H1 (cell line): Measurements from ENCODE around the gene MBOAT1. TPM values are rescaled to one million over a fixed set of nuclear protein-coding genes. Genes with fewer than 3 reads are reported as not detected.

Experiments used
- CTCF ChIA-PET: fragments of 300-600 bp; sonication (Branson Sonifier 250); formaldehyde crosslinking; loops from one replicate; lab custom pipeline; 2021; ENCODE audit not compliant: partially characterized antibody; lab: Charles Lee
- POLR2A ChIA-PET: fragments of 300-600 bp; sonication (Branson Sonifier 250); formaldehyde crosslinking; loops from one replicate; lab custom pipeline; 2021; ENCODE audit warnings: inconsistent platforms; ENCODE audit not compliant: partially characterized antibody; lab: Charles Lee
- DNase-seq, 2 experiments: peaks; one replicate each; pipeline versions ENCODE4 v3.0.0 to v3.0.0-alpha.2; 2010 to 2022; ENCODE audit warnings: low spot score in 2 of 2, low read depth in 1 of 2, mixed read lengths in 1 of 2
- FAIRE-seq: peaks from 2 replicates; lab custom pipeline; 2011; peaks lifted over from hg19 to GRCh38; lab: Jason Lieb, UNC
- H2AFZ ChIP-seq: 2 replicates; pipeline ENCODE4 v1.8.1; 2012; ENCODE audit warnings: low read length, inconsistent platforms
- H2AK5ac ChIP-seq: 2 replicates; pipeline ENCODE4 v1.6.1; 2013; ENCODE audit warnings: low read depth, low read length
- H2BK120ac ChIP-seq: replicated peaks from 2 replicates; pipeline ENCODE3; 2013; ENCODE audit warnings: low read depth, low read length, inconsistent platforms
- H2BK12ac ChIP-seq: 2 replicates; pipeline ENCODE4 v1.6.1; 2013; ENCODE audit warnings: low read depth, low read length
- H2BK15ac ChIP-seq: 2 replicates; pipeline ENCODE4 v1.6.1; 2013; ENCODE audit warnings: low read length
- H2BK20ac ChIP-seq: 2 replicates; pipeline ENCODE4 v1.6.1; 2013; ENCODE audit warnings: low read length
- H2BK5ac ChIP-seq: 2 replicates; pipeline ENCODE4 v1.6.1; 2013; ENCODE audit warnings: low read depth, low read length
- H3K14ac ChIP-seq: 2 replicates; pipeline ENCODE4 v1.6.1; 2013; ENCODE audit warnings: inconsistent platforms; ENCODE audit not compliant: insufficient read length
- H3K18ac ChIP-seq: 2 replicates; pipeline ENCODE4 v1.6.1; 2013; ENCODE audit warnings: low read length; ENCODE audit errors: extremely low read depth
- H3K23ac ChIP-seq: 2 replicates; pipeline ENCODE4 v1.6.1; 2013; ENCODE audit warnings: inconsistent platforms; ENCODE audit not compliant: insufficient read length
- H3K23me2 ChIP-seq: 2 replicates; pipeline ENCODE4 v1.6.1; 2013; ENCODE audit warnings: low read depth, low read length
- H3K27ac ChIP-seq: 2 replicates; pipeline ENCODE4 v1.6.1; 2011; ENCODE audit warnings: low read depth, low read length, inconsistent platforms
- H3K27me3 ChIP-seq, 4 experiments: replicated peaks in 1 of 4; 1 replicate in 1 of 4; 2 replicates in 3 of 4; pipeline versions ENCODE4 v1.6.1 to v1.8.1; 2011 to 2013; ENCODE audit warnings: low read length in 3 of 4, mild to moderate bottlenecking in 3 of 4, inconsistent platforms in 2 of 4, mixed read lengths in 2 of 4, moderate library complexity in 1 of 4; ENCODE audit not compliant: control insufficient read depth in 3 of 4, insufficient read depth in 3 of 4; ENCODE audit errors: extremely low read depth in 1 of 4
- H3K36me3 ChIP-seq, 4 experiments: 2 replicates each; pipeline versions ENCODE4 v1.6.1 to v1.8.1; 2011 to 2013; ENCODE audit warnings: mild to moderate bottlenecking in 4 of 4, low read length in 3 of 4, moderate library complexity in 2 of 4, control low read depth in 1 of 4, inconsistent platforms in 1 of 4; ENCODE audit not compliant: insufficient read depth in 4 of 4, control insufficient read depth in 2 of 4
- H3K4ac ChIP-seq: replicated peaks from 2 replicates; pipeline ENCODE3; 2013; ENCODE audit warnings: low read length, low read depth, mixed read lengths, inconsistent platforms; ENCODE audit not compliant: insufficient read length
- H3K4me1 ChIP-seq, 4 experiments: replicated peaks in 1 of 4; 1 replicate in 1 of 4; 2 replicates in 3 of 4; pipeline versions ENCODE4 v1.6.1 to v1.8.1; 2011 to 2013; ENCODE audit warnings: low read length in 3 of 4, inconsistent platforms in 2 of 4, mixed read lengths in 1 of 4; ENCODE audit not compliant: insufficient read depth in 4 of 4, control insufficient read depth in 3 of 4
- H3K4me2 ChIP-seq, 2 experiments: 2 replicates each; pipeline versions ENCODE4 v1.6.1 to v1.8.1; 2011 to 2013; ENCODE audit warnings: low read depth in 2 of 2, low read length in 2 of 2, control low read depth in 1 of 2, inconsistent platforms in 1 of 2, mild to moderate bottlenecking in 1 of 2; ENCODE audit not compliant: insufficient read depth in 1 of 2
- H3K4me3 ChIP-seq, 4 experiments: fragments of 200-600, 300-600 bp in 1 of 4; sonication (generic), shearing (Covaris generic), sonication (Bioruptor Twin) in 1 of 4; 2 replicates each; pipeline versions ENCODE4 v1.5.1 to v1.8.1; 2011 to 2016; ENCODE audit warnings: low read length in 4 of 4, low read depth in 3 of 4, control low read depth in 2 of 4, inconsistent platforms in 2 of 4, mild to moderate bottlenecking in 2 of 4, mixed read lengths in 1 of 4, moderate library complexity in 1 of 4; ENCODE audit not compliant: insufficient read depth in 2 of 4; ENCODE audit errors: extremely low read depth in 1 of 4
- H3K56ac ChIP-seq: replicated peaks from 2 replicates; pipeline ENCODE3; 2013; ENCODE audit warnings: low read depth, mild to moderate bottlenecking, mixed read lengths, low read length, inconsistent platforms; ENCODE audit not compliant: insufficient read length
- H3K79me1 ChIP-seq: 2 replicates; pipeline ENCODE4 v1.6.1; 2013; ENCODE audit warnings: low read depth, low read length, control low read depth
- H3K79me2 ChIP-seq, 2 experiments: 2 replicates each; pipeline versions ENCODE4 v1.6.1 to v1.8.1; 2012 to 2013; ENCODE audit warnings: low read length in 2 of 2, mild to moderate bottlenecking in 2 of 2, inconsistent platforms in 1 of 2; ENCODE audit not compliant: insufficient read depth in 2 of 2, control insufficient read depth in 1 of 2
- H3K9ac ChIP-seq, 4 experiments: replicated peaks in 1 of 4; 1 replicate in 1 of 4; 2 replicates in 3 of 4; pipeline versions ENCODE4 v1.6.1 to v1.8.1; 2011 to 2013; ENCODE audit warnings: low read depth in 3 of 4, low read length in 3 of 4, control low read depth in 2 of 4, mild to moderate bottlenecking in 2 of 4, moderate library complexity in 2 of 4, inconsistent platforms in 1 of 4; ENCODE audit errors: extremely low read depth in 1 of 4
- H3K9me3 ChIP-seq, 2 experiments: 2 replicates each; pipeline versions ENCODE4 v1.6.1 to v1.8.1; 2012 to 2013; ENCODE audit warnings: mild to moderate bottlenecking in 2 of 2, moderate library complexity in 2 of 2, control low read depth in 1 of 2, inconsistent platforms in 1 of 2, low read depth in 1 of 2, low read length in 1 of 2, mixed read lengths in 1 of 2; ENCODE audit not compliant: insufficient read depth in 2 of 2
- H4K20me1 ChIP-seq, 2 experiments: replicated peaks in 1 of 2; 2 replicates each; pipeline versions ENCODE3 to v1.8.1; 2011 to 2013; ENCODE audit warnings: inconsistent platforms in 2 of 2, low read length in 2 of 2, mild to moderate bottlenecking in 1 of 2; ENCODE audit not compliant: insufficient read depth in 2 of 2, control insufficient read depth in 1 of 2
- H4K5ac ChIP-seq: 2 replicates; pipeline ENCODE4 v1.6.1; 2013; ENCODE audit warnings: low read length, low read depth, mixed read lengths, inconsistent platforms; ENCODE audit not compliant: insufficient read length
- H4K8ac ChIP-seq: 2 replicates; pipeline ENCODE4 v1.8.0; 2013; ENCODE audit warnings: mild to moderate bottlenecking, moderate library complexity, low read length, inconsistent platforms; ENCODE audit not compliant: insufficient read depth; ENCODE audit errors: extremely low read depth
- H4K91ac ChIP-seq: replicated peaks from 2 replicates; pipeline ENCODE3; 2013; ENCODE audit warnings: low read length, mixed read lengths, inconsistent platforms; ENCODE audit not compliant: insufficient read length
- BCL11A ChIP-seq, 2 experiments: IDR thresholded peaks; one replicate each; pipeline ENCODE4 v1.6.1; 2011; ENCODE audit warnings: low read depth in 2 of 2, low read length in 2 of 2, mild to moderate bottlenecking in 2 of 2
- CTBP2 ChIP-seq: IDR thresholded peaks from 2 replicates; pipeline ENCODE4 v1.7.0; 2011; ENCODE audit warnings: borderline replicate concordance, mild to moderate bottlenecking, moderate library complexity, mixed read lengths, low read length; ENCODE audit not compliant: insufficient read depth, insufficient read length
- TEAD4 ChIP-seq: IDR thresholded peaks from 2 replicates; pipeline ENCODE4 v1.6.1; 2012; ENCODE audit warnings: low read depth, low read length, inconsistent platforms, mixed read lengths
- WGBS, 2 experiments: shearing (Covaris generic) in 1 of 2; methylation state at CpG; one replicate each; pipeline versions ENCODE4 v1.1.6 to v1.1.7; 2013 to 2015; ENCODE audit warnings: low lambda C conversion rate in 2 of 2, mixed read lengths in 2 of 2, inconsistent platforms in 1 of 2, low coverage in 1 of 2, missing lambda C conversion rate in 1 of 2; ENCODE audit not compliant: insufficient replicate concordance in 2 of 2, insufficient coverage in 1 of 2, insufficient read length in 1 of 2; ENCODE audit errors: extremely low coverage in 1 of 2, missing lambda C conversion rate in 1 of 2; 5-methylcytosine and 5-hydroxymethylcytosine counted together
- polyA plus RNA-seq, 7 experiments: library from polyadenylated mRNA; depleted of rRNA in 3 of 7; stranded (reverse) in 5 of 7; unstranded in 2 of 7; fragments of >200 nt in 5 of 7; fragments of 200-250 nt in 2 of 7; gene quantifications; 1 replicate in 5 of 7; 2 replicates in 1 of 7; 4 replicates in 1 of 7; pipeline versions ENCODE4 v1.2.1 to v1.2.3, GENCODE V29; 2011 to 2013; ENCODE audit warnings: missing spikeins in 2 of 7, mixed read lengths in 2 of 7
- total RNA-seq: library from RNA; stranded (reverse); fragmentation: NEBNext Ultra II Directional; extraction: Animal tissue kit (Norgen Biotek cat#: 25700); gene quantifications from 2 replicates; pipeline ENCODE4 v1.2.1, GENCODE V29; 2021
- TF ChIP-seq, protein P1 (sequence below), 3 experiments: IDR thresholded peaks; 1 replicate in 2 of 3; 2 replicates in 1 of 3; pipeline versions ENCODE4 v1.5.1 to v1.6.1; 2011; ENCODE audit warnings: low read length in 3 of 3, mild to moderate bottlenecking in 3 of 3, inconsistent platforms in 2 of 3, low read depth in 1 of 3, moderate library complexity in 1 of 3; ENCODE audit not compliant: insufficient read depth in 1 of 3; ENCODE audit errors: control extremely low read depth in 1 of 3

Gene MBOAT1
- total and polyA plus RNA-seq, 2 of the 8 experiments (the other 6 are each of a cell fraction or from before 2014, with no cell fraction given), result 4.9 to 19.5 TPM

DNA sequence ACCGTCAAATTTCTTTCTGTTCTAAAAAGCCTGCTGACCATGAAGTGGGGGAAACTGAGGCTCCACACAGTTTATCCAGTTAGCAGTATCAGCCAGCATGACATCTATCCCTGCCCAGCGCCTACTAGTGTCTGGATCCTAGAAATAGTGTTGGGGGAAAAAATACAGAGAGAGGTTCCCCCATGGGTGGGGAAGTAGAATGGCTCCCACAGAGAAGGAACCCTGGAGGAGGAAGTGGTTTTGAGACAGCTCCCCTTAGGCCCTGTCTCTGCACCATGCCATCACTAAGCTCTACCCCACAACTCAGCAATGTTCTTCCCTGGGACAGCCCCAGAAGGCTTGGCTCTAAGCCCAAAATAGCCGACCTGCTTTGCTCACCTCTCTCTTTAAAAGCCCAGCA lies 153.4 kb downstream of the MBOAT1 start:
- H4K8ac ChIP-seq, result no peak overlapping the region
- no peak overlapping the region for H3K9ac ChIP-seq
- ChIA-PET POLR2A (interaction anchor here (0.6 kb wide), 1 partner anchor 1607 kb away, joined by 3 read pairs; no protein-coding TSS in a partner anchor), CTCF (interaction anchor here (0.6 to 1.7 kb wide), 7 partner anchors 34 to 1034 kb away, joined by 3 to 7 read pairs (median 3); no protein-coding TSS in a partner anchor)
- no peak overlapping the region for H3K4me2 ChIP-seq
- no peaks in the 10 kb centered on the region for H3K27me3 ChIP-seq
- H2BK15ac ChIP-seq, result no peak overlapping the region
- no peak overlapping the region for H3K14ac ChIP-seq
- H4K5ac ChIP-seq, result no peak overlapping the region
- WGBS, 2 experiments, result 86% methylated on average over 3 of the region's 3 CpGs; no CpG with 5 or more reads in 1 of the 2 experiments
- H3K27ac ChIP-seq, result no peak overlapping the region
- H3K79me1 ChIP-seq, result no peaks in the 10 kb centered on the region; the same call in 1 of the 2 replicates
- no peak overlapping the region for H3K23ac ChIP-seq
- H3K36me3 ChIP-seq, result no peaks in the 10 kb centered on the region
- no peak overlapping the region for H3K4ac ChIP-seq
- FAIRE-seq (no peak), DNase-seq (no peak)
- no peak overlapping the region for H2BK12ac ChIP-seq
- H3K9me3 ChIP-seq, result no peaks in the 10 kb centered on the region
- no peak overlapping the region for H2AK5ac ChIP-seq
- no peaks in the 10 kb centered on the region for H3K79me2 ChIP-seq
- H3K4me1 ChIP-seq, result no peaks in the 10 kb centered on the region
- no peak overlapping the region for H2BK5ac ChIP-seq
- H3K56ac ChIP-seq, result no peak overlapping the region
- H3K23me2 ChIP-seq, result peaks cover 1% of the 10 kb centered on the region; the same call in 1 of the 2 replicates
- H4K91ac ChIP-seq, result no peak overlapping the region
- H3K4me3 ChIP-seq, result no peak overlapping the region
- TF ChIP-seq TEAD4 (no peak), BCL11A (IDR thresholded peaks at IDR 0.05; ENCODE audit: low read depth in 2 of 2, low read length in 2 of 2) (no peak), CTBP2 (no peak)
- TF ChIP-seq, protein P1, sequence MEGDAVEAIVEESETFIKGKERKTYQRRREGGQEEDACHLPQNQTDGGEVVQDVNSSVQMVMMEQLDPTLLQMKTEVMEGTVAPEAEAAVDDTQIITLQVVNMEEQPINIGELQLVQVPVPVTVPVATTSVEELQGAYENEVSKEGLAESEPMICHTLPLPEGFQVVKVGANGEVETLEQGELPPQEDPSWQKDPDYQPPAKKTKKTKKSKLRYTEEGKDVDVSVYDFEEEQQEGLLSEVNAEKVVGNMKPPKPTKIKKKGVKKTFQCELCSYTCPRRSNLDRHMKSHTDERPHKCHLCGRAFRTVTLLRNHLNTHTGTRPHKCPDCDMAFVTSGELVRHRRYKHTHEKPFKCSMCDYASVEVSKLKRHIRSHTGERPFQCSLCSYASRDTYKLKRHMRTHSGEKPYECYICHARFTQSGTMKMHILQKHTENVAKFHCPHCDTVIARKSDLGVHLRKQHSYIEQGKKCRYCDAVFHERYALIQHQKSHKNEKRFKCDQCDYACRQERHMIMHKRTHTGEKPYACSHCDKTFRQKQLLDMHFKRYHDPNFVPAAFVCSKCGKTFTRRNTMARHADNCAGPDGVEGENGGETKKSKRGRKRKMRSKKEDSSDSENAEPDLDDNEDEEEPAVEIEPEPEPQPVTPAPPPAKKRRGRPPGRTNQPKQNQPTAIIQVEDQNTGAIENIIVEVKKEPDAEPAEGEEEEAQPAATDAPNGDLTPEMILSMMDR (IDR thresholded peaks at IDR 0.05; ENCODE audit: control extremely low read depth in 1 of 3, insufficient read depth in 1 of 3, low read depth in 1 of 3, low read length in 3 of 3), result peak in 1 of 3 experiments; percentile 13; a peak in 1 of 4 replicates
- TF ChIP-seq, all 59 proteins: peak for 1
- no peaks in the 10 kb centered on the region for H4K20me1 ChIP-seq
- no peak overlapping the region for H2BK20ac ChIP-seq
- no peak overlapping the region for H3K18ac ChIP-seq
- H2AFZ ChIP-seq, result no peak overlapping the region
- H2BK120ac ChIP-seq, result no peak overlapping the region
